Measurements from ENCODE around the gene RAPGEF2.
"Not testable (repeated sequence)": the region's sequence is repeated elsewhere in the genome, so short reads cannot be mapped to it uniquely, and the experiment has no call there.

The RAPGEF2 gene

DNA sequence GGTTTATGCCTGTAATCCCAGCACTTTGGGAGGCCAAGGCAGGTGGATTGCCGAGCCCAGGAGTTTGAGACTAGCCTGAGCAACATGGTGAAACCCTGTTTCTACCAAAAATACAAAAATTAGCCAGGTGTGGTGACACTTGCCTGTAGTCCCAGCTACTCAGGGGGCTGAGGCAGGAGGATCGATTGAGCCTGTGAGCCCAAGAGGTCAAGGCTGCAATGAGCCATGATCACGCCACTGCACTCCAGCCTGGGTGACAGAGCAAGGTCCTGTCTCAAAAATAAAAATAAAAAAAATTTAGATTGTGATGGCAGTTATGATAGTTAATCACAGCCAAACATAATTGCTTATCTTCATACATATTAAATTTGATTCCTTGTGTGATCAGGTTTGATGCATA, 58.6 kb downstream of the RAPGEF2 start:
- not testable (repeated sequence) for DNase-seq (ENCODE audit: low read depth)

DNA sequence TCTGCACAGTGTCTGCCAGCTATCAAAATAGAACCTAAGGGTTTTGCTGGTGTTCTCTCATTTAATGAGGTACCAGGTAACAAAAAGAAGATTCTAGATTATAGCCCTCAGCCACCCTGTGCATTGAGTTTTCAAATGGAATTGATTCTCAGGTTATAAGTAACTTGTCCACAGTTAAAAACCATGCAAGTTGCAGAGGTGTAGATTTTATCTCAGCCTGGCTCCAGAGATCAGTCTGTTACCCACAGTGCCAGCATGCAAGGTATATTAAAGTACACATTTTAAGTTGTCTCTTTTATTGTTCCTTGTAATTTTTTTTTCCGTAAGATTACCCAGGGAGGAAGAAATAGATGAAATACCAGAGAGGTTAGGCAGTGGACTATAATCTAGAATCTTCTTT, 59.7 kb downstream of the RAPGEF2 start:
- DNase-seq (ENCODE audit: low read depth) = no peak

DNA sequence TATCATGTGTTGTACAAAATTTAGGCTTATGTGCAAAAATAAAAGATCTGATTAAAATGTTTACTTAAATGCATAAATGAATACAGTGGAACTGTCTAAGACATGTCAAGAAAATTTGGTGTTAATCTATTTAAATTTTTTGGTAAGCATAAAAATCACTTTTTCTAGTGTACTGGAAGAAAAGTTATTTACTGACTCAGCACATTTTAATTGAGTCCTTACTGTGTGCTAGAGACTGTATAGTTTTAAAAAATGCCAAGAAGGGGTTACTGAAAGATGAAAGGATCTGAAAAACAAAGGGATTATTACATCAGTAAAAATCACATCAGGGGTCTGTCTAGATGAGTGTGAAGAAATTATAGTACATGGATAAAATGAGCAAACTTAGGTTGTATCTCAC, 60.6 kb downstream of the RAPGEF2 start:
- no peak for DNase-seq (ENCODE audit: low read depth)

DNA sequence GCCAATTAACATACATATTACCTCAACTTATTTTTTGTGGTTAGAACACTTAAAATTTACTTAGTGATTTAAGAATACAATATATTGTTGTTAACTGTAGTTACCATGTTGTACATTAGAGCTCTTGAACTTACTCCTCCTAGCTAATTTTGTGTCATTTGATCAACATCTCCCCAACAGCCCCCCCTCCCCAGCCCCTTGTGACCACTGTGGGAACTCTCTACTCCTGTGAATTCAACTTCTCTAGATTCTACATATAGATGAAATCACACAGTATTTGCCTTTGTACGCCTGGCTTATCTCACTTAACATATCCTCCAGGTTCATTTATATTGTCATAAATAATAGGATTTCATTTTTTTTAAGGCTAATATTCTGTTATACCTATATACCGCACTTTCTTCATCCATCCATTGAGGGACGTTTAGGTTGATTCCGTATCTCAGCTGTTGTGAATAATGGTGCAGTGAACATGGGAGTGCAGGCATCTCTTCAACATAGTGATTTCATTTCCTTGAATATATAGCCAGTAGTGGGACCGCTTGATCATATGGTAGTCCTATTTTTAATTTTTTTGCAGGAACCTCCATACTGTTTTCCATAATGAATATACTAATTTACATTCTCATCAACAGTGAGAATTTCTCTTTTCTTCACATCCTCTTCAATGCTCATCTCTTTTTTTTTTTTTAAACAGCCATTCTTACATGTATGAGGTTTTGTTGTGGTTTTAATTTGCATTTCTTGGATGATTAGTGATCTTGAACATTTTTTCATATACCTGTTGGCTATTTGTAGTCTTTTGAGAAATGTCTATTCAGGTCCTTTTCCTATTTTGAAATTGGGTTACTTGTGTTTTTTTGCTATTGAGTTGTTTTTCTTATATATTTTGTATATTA, 66.8 kb downstream of the RAPGEF2 start:
- no peak for DNase-seq (ENCODE audit: low read depth)

DNA sequence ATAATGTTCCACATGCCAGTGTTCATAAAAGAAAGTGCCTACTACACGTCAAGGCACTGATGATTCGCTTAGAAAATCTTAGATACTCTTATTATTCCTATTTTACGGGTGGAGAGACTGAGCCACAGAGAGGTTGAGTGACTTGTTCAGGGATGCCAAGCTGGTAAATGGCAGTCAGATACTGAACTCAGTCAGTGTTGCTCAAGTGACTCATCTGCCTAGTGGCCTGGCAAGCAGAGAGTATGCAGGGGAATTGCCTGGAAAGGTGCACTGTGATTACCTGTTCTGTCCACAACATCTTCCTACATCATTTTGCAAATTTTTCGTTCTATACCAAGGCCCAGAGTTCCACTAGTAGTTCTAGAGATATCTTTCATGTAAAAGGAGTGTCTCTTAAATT, 68.4 kb downstream of the RAPGEF2 start:
- DNase-seq (ENCODE audit: low read depth) = peak; percentile 16

DNA sequence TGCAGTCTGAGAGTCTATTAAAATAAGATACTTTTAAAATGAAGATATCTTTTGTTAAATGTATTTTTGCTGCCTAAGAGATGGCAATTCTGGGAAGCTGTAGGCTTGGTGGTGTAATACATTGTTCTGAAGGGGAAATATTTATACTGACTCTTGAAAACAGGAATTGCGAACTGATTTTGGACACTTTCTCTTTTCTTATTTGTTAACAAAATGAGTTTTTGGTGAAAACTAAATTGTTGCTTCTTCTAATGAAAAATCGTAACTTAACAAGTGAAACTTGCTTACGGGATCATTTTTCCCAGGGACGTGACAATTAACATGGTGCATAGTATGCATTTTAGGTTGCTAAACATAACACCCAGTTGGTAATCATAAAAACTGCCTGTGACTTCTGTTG, 71.0 kb downstream of the RAPGEF2 start:
- DNase-seq (ENCODE audit: low read depth) = no peak

DNA sequence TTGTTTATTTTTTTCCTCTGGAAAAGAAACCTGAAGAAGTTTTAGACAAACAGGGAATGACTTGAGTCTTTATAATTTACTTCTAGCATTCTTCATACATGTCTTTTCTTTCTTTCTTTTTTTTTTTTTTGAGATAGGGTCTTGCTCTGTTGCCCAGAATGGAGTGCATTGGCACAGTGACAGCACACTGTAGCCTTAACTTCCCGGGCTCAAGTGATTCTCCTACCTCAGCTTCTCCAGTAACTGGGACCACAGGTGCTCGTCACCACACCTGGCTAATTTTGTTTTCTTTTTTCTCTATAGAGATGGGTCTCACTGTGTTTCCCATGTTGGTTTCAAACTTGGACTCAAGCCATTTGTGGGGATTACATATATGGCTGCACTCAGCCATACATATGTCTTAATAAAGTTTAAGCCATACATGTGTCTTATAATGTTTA, 71.8 kb downstream of the RAPGEF2 start:
- DNase-seq (ENCODE audit: low read depth) = no peak

DNA sequence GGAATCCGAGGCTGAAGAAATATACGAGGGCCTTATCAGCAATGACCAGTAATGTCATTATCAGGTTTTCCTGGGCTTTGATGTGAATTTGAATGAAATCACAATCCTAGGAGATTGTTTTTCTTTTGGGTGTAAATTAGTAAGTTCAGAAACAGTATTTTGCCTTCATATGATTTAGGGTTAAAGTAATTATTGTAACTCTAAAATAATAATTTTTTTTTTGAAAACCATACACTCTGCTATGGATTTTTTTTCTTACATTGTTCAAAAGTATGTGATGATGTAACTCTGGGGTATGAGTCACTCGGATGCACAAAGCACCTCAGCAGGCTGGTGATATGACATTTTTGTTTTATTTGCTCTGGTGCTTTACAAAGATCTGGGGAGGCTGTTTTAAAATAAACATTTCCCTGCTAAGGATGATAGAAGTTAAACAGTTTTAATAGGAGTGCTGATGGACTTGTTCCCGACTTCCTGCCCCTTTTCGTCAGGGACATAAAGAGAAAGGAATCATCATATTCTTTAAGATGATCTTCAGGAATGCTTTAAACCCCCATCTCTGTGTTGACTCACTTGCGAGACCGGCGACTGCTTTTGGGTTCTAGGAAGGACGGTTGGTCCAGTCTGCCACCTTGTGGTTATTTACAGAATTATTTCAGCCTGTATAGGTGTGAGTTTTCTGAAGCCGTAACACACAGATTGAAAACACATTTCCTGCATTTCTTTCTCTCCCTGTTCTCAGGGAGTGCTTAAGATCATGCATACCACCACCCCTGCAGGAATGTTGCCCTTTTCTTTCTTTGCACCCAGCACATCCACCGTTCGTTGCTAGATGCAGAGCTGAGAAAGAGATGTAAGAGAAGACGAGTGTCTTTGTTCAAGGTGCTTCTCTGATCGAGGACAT, 72.5 kb downstream of the RAPGEF2 start:
- DNase-seq (ENCODE audit: low read depth) = peak; percentile 94

DNA sequence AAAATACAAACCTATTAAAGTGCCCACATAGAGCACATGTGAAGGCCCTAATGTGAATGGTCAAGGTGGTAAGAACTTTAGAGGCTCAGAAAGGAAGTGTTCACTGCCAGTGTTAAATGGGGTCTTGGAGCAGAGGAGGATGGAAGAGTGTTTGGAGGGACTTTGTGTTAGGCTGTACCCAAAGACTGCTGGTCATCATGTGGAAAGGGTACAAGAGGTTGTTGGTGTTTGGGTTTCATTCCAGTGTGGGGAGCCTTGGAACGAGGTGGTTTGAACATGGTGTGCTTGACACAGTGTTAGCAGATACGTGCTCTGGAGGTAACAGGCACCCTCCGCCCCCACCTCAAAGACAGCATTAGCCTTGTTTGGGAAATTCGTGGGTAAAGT, 73.1 kb downstream of the RAPGEF2 start:
- no peak for DNase-seq (ENCODE audit: low read depth)

DNA sequence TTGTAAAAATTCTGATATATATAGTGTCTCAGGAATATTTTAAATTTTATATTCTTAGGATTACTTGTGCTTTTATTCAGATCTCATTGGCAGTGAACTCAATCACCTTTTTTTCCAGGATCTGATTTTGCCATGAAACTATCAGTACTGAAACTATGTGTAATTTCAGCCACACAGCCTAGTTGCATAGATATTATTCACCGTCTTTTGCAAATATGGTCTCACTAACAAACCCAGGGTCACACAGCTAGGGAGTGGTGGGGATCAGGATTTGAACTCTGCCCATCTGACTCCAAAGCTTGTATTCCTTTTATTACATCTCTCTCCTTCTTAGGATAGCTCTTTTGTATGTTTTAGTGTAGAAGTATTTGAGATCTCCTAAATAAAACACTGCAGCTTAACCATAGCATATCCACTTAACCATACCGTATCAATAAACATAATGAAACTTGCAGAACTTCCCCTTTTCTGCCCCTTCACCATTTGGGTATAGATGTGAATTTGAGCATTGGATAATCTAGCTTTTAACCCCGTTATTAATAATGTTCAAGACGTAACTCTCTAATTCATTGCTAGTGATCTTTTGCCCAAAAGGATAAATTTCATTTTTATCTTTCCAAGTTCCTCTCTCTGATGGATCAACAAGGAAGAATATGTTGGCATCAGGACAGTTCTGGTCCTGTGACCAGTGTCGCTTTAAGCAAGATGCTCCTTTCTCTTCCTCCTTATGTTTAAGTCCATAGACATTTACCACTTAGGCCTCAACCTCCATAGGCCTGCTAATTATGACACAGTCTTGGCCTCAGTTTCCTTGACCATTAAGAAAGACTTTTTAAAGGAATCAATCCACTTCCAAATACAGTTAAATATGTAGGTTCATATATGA, 74.6 kb downstream of the RAPGEF2 start:
- DNase-seq (ENCODE audit: low read depth) = no peak

DNA sequence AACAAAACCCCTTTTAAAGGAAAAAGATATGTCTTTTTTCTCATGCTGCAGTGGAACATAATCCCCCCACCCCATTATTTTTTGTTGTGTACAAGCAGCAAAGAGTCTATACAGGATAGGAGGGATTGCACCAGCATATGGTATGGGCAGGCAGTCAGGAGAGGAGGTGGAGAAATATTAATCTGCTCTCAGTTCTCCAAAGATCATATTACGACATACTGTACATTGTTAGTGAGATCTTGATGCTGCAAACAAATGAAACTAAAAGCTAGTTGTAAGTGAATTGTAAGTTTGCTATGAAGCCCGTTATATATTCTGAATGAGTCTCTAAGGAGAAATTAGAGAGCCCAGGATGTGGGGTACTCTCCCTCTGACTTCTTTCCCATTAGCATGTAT, 75.3 kb downstream of the RAPGEF2 start:
- DNase-seq (ENCODE audit: low read depth) = peak; percentile 46

DNA sequence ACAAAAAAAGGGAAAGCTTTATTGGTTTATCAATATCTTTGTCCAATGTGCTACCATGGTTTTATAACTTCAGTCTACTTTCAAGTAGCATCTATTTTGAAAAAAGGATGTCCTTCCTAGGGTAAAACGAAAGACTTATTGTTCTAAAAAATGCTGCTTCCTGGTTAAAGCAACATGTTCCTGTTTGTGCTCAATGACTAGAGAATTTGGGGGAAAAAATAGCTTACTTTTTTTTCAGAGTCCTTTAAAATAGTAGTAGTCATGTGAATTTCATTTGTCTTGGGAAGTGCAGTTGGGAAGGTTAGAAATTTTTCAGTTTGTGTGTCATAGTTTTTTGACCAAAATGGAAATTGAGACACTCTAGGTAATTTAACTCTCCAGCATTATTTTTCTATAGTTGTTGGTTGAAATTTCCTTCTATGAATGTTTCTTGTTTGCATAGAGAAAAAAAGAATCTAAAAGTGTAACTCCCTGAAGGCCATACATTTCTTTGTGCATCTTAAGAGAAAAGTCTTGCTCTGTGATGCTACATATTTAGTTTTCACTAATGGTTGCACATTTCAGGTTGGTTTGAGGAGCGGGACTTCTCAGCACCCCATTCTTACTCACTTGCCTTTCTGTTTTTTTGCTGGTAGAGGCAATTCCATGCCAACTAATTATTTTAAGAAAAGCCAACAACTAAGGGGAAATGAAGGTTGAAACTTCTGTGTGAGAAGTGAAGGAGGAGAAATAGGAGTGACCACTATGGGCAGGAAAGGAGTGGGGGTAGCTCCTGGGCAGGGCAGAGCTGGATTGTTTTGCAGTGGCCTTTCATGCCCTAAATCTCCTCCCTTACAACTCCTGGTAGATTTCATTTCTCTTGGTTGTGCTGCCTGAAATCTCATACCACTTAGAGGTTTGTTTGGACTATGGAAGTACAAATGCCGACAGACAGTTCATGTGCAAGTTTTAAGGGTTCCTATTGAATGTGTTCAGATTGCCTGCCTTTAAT, 76.4 kb downstream of the RAPGEF2 start:
- peak; percentile 54 for DNase-seq (ENCODE audit: low read depth)

DNA sequence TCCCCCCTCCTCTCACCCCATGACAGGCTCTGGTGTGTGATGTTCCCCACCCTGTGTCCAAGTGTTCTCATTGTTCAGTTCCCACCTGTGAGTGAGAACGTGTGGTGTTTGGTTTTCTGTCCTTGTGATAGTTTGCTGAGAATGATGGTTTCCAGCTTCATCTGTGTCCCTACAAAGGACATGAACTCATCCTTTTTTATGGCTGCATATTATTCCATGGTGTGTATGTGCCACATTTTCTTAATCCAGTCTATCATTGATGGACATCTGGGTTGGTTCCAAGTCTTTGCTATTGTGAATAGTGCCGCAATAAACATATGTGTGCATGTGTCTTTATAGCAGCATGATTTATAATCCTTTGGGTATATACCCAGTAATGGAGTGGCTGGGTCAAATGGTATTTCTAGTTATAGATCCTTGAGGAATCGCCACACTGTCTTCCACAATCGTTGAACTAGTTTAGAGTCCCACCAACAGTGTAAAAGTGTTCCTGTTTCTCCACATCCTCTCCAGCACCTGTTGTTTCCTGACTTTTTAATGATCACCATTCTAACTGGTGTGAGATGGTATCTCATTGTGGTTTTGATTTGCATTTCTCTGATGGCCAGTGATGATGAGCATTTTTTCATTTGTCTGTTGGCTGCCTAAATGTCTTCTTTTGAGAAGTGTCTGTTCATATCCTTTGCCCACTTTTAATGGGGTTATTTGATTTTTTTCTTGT, 81.2 kb downstream of the RAPGEF2 start:
- DNase-seq (ENCODE audit: low read depth) = not testable (repeated sequence)

DNA sequence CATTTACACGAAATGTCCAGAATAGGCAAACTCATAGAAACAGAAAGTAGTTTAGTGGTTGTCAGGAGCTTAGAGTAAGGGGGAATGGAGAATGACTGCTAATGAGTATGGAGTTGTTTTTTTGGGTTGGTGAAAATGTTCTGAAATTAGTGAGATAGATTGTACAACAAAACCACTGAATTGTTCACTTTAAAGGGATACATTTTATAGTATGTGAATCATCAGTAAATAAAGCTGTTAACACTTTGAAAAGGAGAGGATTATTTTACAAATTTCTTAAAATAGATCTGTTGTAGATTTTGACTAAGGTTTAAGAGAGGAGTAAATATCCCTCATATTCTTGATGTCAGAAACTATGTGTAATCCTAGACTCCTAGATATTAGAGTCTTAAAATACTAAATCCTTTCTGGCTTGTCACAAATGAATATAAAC, 82.7 kb downstream of the RAPGEF2 start:
- peak; percentile 35 for DNase-seq (ENCODE audit: low read depth)

DNA sequence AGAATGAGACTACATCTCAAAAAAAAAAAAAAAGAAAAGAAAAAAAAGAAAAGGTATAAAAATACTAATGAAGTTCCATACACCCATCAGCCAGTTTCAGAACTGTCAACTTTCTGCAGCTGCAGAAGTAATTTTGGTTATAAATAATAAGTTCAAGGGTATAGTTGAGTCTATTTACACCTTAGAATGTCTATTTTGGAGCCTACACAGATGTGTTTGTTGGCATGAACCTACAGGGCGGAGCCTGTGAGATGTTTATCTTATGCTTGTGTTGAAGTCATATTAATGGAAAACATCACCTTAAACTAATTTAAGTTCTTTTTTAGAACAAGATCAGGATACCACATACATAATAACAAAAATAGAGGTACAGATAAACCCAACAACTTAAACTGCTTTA, 85.8 kb downstream of the RAPGEF2 start:
- DNase-seq (ENCODE audit: low read depth) = no peak

DNA sequence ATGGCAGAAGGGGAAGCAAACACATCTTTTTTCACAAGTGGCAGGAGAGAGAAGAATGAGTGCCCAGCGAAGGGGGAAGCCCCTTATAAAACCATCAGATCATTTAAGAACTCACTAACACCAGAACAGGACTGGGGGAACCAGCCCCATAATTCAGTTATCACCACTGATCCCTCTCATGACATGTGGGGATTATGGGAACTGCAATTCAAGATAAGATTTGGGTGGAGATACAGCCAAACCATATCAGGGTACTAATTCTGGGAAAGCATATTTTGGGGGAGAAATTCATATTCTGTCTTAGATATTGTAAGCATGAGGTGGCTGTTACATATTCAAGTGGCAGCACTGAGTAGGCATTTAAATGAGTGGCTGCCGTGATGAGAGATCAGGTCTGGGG, 87.8 kb downstream of the RAPGEF2 start:
- DNase-seq (ENCODE audit: low read depth) = no peak

DNA sequence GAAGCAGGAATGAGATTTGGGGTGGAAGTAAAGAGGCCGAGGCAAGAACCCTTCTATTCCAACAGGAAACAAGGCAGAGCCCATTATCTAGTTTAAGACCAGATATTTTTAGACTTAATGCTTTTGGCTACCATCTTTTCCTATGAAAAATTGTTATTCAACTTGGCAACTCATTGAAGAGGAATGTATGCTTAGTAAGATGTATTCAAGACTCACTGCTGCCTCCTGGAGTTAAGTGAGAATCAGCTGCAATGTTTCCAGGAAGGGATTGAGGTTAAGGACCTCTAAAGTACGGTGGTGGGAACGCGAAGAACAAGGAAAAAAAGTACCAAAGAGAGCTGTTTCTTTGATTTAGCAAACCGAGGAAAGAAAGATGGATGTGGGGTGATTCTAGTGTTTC, 89.1 kb downstream of the RAPGEF2 start:
- peak; percentile 80 for DNase-seq (ENCODE audit: low read depth)

DNA sequence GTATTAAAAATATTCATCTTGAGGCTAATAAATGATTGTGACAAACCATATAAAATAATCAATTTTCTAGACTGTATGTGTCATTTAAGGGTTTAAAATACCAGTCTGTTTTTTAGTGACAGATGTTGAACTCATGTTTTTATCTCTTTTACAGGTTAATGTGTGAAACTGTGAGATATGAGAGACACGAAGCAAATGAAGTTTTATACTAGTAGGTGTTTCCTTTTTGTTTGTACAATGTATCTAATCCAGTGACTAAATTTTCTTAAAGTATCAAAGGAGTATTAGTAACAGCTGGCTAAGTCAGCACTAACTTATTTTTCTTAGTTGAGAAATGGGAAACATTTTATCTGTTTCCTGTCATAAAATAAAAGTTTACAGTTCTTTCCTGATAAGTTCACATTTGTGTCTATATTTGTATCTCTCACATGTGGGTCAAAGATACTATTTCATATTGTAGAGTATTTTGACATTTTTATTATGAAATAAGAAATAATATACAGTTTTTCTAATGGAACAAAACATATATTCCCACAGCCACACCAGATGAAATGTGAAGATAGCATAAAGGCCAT, 90.3 kb downstream of the RAPGEF2 start:
- peak; percentile 45 for DNase-seq (ENCODE audit: low read depth)

DNA sequence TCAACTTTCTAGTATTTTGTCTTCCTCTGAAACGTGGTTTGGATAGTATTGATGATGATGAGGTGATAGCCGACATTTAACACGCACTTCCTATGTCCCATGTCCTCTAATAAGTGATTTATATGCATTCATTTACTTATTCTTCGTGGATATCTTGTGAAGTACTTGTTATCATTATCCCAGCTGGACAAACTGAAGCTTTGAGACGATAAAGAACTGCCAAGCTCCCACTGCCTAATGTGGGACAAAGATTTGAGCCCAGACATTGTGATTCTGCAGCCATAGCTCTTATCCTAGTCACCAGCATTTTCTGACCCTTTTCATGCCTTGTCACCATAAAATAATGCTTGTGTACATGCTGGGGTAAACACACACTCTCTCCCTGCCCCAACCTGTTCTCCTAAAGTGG, 92.5 kb downstream of the RAPGEF2 start:
- no peak for DNase-seq (ENCODE audit: low read depth)

Data from EH (cell line).